MCF 10A (cell line): Measurements from ENCODE around the gene BIN1. TPM values are rescaled to one million over a fixed set of nuclear protein-coding genes. Genes with fewer than 3 reads are reported as not detected.

Experiments used
- BruUV-seq: library from RNA; stranded (reverse); fragments of 400-500 nt; replicated peaks from 2 replicates; lab custom pipeline; 2021; lab: Mats Ljungman, UMichigan
- CTCF ChIA-PET: fragments of 300-600 bp; sonication (Branson Sonifier 250); formaldehyde crosslinking; extraction: SDS; loops from one replicate; lab custom pipeline; 2021; ENCODE audit warnings: antibody characterized with exemption, inconsistent platforms; lab: Yijun Ruan, JAX
- POLR2A ChIA-PET: fragments of 300-600, 350-650 bp; sonication (Branson Sonifier 250); formaldehyde crosslinking; extraction: SDS; loops from one replicate; lab custom pipeline; 2020; ENCODE audit warnings: antibody characterized with exemption, inconsistent platforms; lab: Yijun Ruan, JAX
- DNase-seq: peaks from one replicate; pipeline ENCODE4 v3.0.0-alpha.2; 2018; ENCODE audit not compliant: unreplicated experiment
- H3K27ac Mint-ChIP-seq: one replicate; pipeline ENCODE4 v1.8.0; 2022; ENCODE audit warnings: mild to moderate bottlenecking, low read depth, mixed read lengths; ENCODE audit not compliant: unreplicated experiment
- H3K27me3 Mint-ChIP-seq: one replicate; pipeline ENCODE4 v1.8.0; 2022; ENCODE audit warnings: mixed read lengths; ENCODE audit not compliant: insufficient read depth, unreplicated experiment
- H3K36me3 Mint-ChIP-seq: one replicate; pipeline ENCODE4 v1.8.0; 2022; ENCODE audit warnings: mild to moderate bottlenecking, moderate library complexity, mixed read lengths; ENCODE audit not compliant: insufficient read depth, unreplicated experiment
- H3K4me1 Mint-ChIP-seq: one replicate; pipeline ENCODE4 v1.8.0; 2022; ENCODE audit warnings: mixed read lengths; ENCODE audit not compliant: insufficient read depth, unreplicated experiment
- H3K4me3 Mint-ChIP-seq: one replicate; pipeline ENCODE4 v1.8.0; 2022; ENCODE audit warnings: mild to moderate bottlenecking, moderate library complexity, mixed read lengths; ENCODE audit not compliant: unreplicated experiment
- H3K9me3 Mint-ChIP-seq: one replicate; pipeline ENCODE4 v1.8.0; 2022; ENCODE audit warnings: mixed read lengths; ENCODE audit not compliant: unreplicated experiment
- CTCF ChIP-seq: fragments of 200-600 bp; IDR thresholded peaks from one replicate; pipeline ENCODE4 v1.8.0; 2022; ENCODE audit warnings: antibody characterized with exemption, mild to moderate bottlenecking; ENCODE audit not compliant: unreplicated experiment
- intact Hi-C: fragments of 100-400 bp; cut with micrococcal nuclease; formaldehyde crosslinking; loops from 2 replicates; pipeline ENCODE4 v1.14.1; 2022
- total RNA-seq: library from RNA; stranded (reverse); gene quantifications from 2 replicates; pipeline ENCODE4 v1.2.3, GENCODE V29; 2022

BIN1 gene
- total RNA-seq, 1 experiment from 2014 or later, result 29.6 TPM

- peak; percentile 33 for DNase-seq
- Mint-ChIP-seq H3K4me3 (no peak overlapping the region), H3K36me3 (peaks cover 6% of the 10 kb centered on the region), H3K27me3 (no peaks in the 10 kb centered on the region), H3K4me1 (peaks cover 57% of the 10 kb centered on the region), H3K9me3 (no peaks in the 10 kb centered on the region), H3K27ac (peak overlapping the region; percentile 63)
- ChIA-PET POLR2A (interaction anchor here (1.3 kb wide), 1 partner anchor 26 kb away, joined by 3 read pairs; no protein-coding TSS in a partner anchor), CTCF (interaction anchor here (0.6 to 1.9 kb wide), 3 partner anchors 11 to 262 kb away, joined by 3 to 7 read pairs (median 4); no protein-coding TSS in a partner anchor)
- intact Hi-C loops, result no loop called here
- TF ChIP-seq CTCF, result no peak
- BruUV-seq, result no TSS peak
Observed at GRCh38 chr2:127080226-127080937, 26.6 kb downstream of the BIN1 start.

DNA sequence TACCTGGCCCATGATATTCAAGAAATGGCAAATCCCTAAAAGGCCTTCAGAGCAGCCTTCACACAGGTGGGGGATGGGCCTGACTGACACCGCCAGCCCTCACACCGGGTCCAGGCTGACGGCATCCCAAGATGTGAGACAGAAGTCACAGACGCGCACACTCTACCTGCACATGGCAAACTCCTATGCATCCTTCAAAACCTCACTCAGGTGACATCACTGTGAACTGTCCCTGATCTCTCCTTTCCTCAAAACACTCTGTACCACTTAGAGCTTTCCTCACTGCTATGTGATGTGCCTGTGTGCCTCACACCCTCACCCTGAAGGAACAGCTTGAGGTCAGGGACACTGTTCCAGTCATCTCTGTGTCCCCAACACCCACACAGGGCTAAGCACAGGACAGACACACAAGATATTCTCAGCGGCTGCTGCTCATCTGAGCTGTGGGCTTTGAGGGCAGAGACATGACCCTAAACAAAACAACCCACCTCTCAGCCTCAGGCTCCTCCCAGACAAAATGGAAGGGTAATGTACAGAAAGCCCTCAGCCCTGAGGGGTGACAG lies 27.5 kb downstream of the BIN1 start:
- no peak for DNase-seq
- no TSS peak for BruUV-seq
- Mint-ChIP-seq H3K36me3 (peaks cover 6% of the 10 kb centered on the region), H3K4me3 (no peak overlapping the region), H3K27ac (peak overlapping the region; percentile 63), H3K27me3 (no peaks in the 10 kb centered on the region), H3K4me1 (peaks cover 48% of the 10 kb centered on the region), H3K9me3 (no peaks in the 10 kb centered on the region)
- no peak for TF ChIP-seq CTCF
- intact Hi-C loops, result no loop called here
- ChIA-PET CTCF (interaction anchor here (0.5 to 1.9 kb wide), 3 partner anchors 10 to 71 kb away, joined by 3 to 7 read pairs (median 4); no protein-coding TSS in a partner anchor), POLR2A (interaction anchor here (1.3 kb wide), 1 partner anchor 26 kb away, joined by 3 read pairs; no protein-coding TSS in a partner anchor)

GRCh38 chr2:127078666-127079270 lies 28.2 kb downstream of the BIN1 start:
- intact Hi-C loops, result no loop called here
- no peak for TF ChIP-seq CTCF
- DNase-seq, result no peak
- H3K36me3 Mint-ChIP-seq, result peaks cover 6% of the 10 kb centered on the region
- H3K4me3 Mint-ChIP-seq, result no peak overlapping the region
- no peaks in the 10 kb centered on the region for H3K27me3 Mint-ChIP-seq
- ChIA-PET POLR2A (no interaction called here), CTCF (interaction anchor here (1.1 kb wide), 1 partner anchor 10 kb away, joined by 3 read pairs; no protein-coding TSS in a partner anchor)
- no peaks in the 10 kb centered on the region for H3K9me3 Mint-ChIP-seq
- H3K4me1 Mint-ChIP-seq, result peaks cover 41% of the 10 kb centered on the region
- no TSS peak for BruUV-seq
- peak overlapping the region; percentile 63 for H3K27ac Mint-ChIP-seq

GRCh38 chr2:127078028-127078427 lies 28.9 kb downstream of the BIN1 start:
- POLR2A ChIA-PET, result interaction anchor here (1.0 kb wide), 1 partner anchor 216 kb away, joined by 3 read pairs; the partner anchor contains the start of gene ERCC3
- CTCF ChIA-PET, result no interaction called here
- BruUV-seq, result no TSS peak
- Mint-ChIP-seq H3K27ac (no peak overlapping the region), H3K36me3 (peaks cover 6% of the 10 kb centered on the region), H3K27me3 (no peaks in the 10 kb centered on the region), H3K4me3 (no peak overlapping the region), H3K9me3 (no peaks in the 10 kb centered on the region), H3K4me1 (peaks cover 34% of the 10 kb centered on the region)
- TF ChIP-seq CTCF, result no peak
- intact Hi-C loops, result no loop called here
- no peak for DNase-seq
